Chondrocyte (in vitro differentiated cells): ENCODE data around the gene MAPRE3. TPM values are rescaled to one million over a fixed set of nuclear protein-coding genes. Genes with fewer than 3 reads are reported as not detected.
"Not testable (repeated sequence)": the region's sequence is repeated elsewhere in the genome, so short reads cannot be mapped to it uniquely, and the experiment has no call there.

ENCODE experiments used
- DNase-seq: peaks from one replicate; pipeline ENCODE4 v3.0.0; 2021; ENCODE audit warnings: mixed read lengths, low spot score
- H3K27ac Mint-ChIP-seq: one replicate; pipeline ENCODE4 v1.8.0; 2021; ENCODE audit warnings: mild to moderate bottlenecking, moderate library complexity, mixed read lengths; ENCODE audit not compliant: unreplicated experiment
- H3K27me3 Mint-ChIP-seq: 2 replicates; pipeline ENCODE4 v1.8.0; 2021; ENCODE audit warnings: low read depth, mixed read lengths
- H3K36me3 Mint-ChIP-seq: 2 replicates; pipeline ENCODE4 v1.8.0; 2021; ENCODE audit warnings: low read depth, mixed read lengths
- H3K4me1 Mint-ChIP-seq: 2 replicates; pipeline ENCODE4 v1.8.0; 2021; ENCODE audit warnings: low read depth, mild to moderate bottlenecking, mixed read lengths
- H3K4me3 Mint-ChIP-seq: one replicate; pipeline ENCODE4 v1.8.0; 2021; ENCODE audit warnings: mild to moderate bottlenecking, moderate library complexity, mixed read lengths; ENCODE audit not compliant: unreplicated experiment
- H3K9me3 Mint-ChIP-seq: 2 replicates; pipeline ENCODE4 v1.8.0; 2021; ENCODE audit warnings: low read depth, mixed read lengths
- CTCF ChIP-seq: fragments of 200-600 bp; sonication (generic); IDR thresholded peaks from 2 replicates; pipeline ENCODE4 v1.5.0; 2021; ENCODE audit warnings: antibody characterized with exemption, mild to moderate bottlenecking, moderate library complexity
- long read RNA-seq: library from polyadenylated mRNA; stranded (forward); transcript quantifications from one replicate; pipeline ENCODE4 v2.0.0, GENCODE V29; 2021
- total RNA-seq: library from RNA; stranded (reverse); gene quantifications from 3 replicates; pipeline ENCODE4 v1.2.1, GENCODE V29; 2021

The MAPRE3 gene
- 12.0 to 16.9 TPM (median 12.3 TPM) in 3 replicates for total RNA-seq
- long read RNA-seq, transcript MAPRE3-201 (7 exons, 1,892 nt): major isoform, 14 of 16 reads
- long read RNA-seq, partial matches to known transcripts: 0 of 16 reads
- long read RNA-seq, other reads (novel, unspliced or antisense): 0 of 16 reads

DNA sequence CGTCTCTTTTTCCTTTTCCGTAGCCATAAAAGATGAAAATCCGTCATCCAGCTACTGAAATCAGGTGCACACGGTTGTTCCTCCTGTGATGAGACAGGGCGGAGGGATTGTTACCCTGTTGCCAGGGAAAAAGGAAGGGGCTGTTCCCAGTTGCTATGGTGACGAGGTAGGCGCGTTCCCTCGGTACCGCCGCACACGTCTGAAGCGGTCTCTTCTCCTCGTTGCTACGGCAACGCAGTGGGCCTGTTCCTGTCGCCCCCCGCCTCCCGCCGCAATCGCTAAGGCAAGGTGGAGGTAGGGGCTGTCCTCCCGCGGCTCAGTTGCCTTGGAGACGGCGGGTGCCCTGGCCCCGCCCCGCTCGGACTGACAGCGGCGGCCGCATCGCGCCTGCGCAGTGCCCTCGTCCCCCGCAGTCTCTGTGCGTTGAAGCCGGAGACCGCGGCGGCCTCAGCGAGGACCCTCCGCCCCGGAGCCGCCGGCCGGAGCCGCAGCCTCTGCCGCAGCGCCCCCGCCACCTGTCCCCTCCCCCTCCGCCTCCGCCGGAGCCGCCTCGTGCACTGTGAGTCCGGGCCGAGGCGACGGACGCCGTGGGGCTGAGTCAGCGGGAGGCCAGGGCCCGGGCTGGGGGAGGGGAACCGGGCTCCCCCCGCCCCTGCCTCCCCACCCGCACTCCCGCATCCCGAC, at the start of gene MAPRE3:
MAPRE3 (plus strand) TSS at position 394 of the 684 bp plus-strand sequence. CDS start 51,582 bp downstream, outside the sequence.
- Mint-ChIP-seq H3K4me1 (peaks cover 19% of the 10 kb centered on the region), H3K27ac (peak within 1 kb of the TSS; percentile 70), H3K9me3 (no peaks in the 10 kb centered on the region), H3K27me3 (peaks cover 18% of the 10 kb centered on the region), H3K4me3 (peak within 1 kb of the TSS; percentile 81), H3K36me3 (no peaks in the 10 kb centered on the region)
- DNase-seq: no peak
- TF ChIP-seq CTCF: no peak

- no peaks in the 10 kb centered on the region for H3K27me3 Mint-ChIP-seq
- no peak for TF ChIP-seq CTCF
- H3K36me3 Mint-ChIP-seq: no peaks in the 10 kb centered on the region
- H3K4me1 Mint-ChIP-seq: peaks cover 22% of the 10 kb centered on the region
- H3K27ac Mint-ChIP-seq: no peak overlapping the region
- no peak for DNase-seq
- H3K4me3 Mint-ChIP-seq: no peak overlapping the region
- H3K9me3 Mint-ChIP-seq: no peaks in the 10 kb centered on the region
Measured at GRCh38 chr2:26921323-26921722, 49.1 kb upstream of the MAPRE3 start.

DNA sequence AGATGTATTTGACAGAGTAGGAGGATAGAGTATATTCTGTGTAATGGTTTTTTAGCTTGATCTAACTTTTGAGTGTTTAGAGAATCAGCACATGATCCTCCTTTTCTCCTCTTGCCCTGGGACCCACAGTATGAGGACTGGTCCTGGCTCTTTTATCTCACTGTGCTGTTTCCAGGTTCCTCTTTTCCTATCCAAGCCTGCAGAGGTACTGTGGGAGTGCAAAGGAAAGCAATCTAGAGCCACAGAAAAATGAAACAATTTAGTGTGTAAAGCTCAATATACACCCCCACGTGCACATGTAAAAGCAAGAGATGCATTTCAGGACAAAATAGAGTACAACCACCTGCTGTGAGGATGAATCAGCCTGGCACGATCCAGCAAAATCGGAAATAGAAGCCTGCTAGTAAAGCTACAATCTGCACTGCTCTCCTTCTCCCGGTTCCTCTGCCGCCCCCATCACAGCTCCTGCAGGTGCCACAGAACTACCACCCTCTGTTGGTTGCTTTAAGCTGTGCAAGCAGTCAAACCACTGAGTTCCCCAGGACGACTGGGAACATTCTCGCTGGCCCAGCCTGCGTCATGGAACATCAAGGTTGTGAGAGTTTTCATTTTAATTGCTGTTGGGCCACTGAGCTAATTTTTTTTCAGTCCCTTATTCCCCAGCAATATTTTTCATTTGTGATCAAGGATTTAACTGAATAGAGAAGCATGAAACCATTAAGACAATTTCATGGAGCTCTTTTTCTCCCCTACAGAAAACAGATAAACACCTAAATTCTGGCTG, 47.8 kb upstream of the MAPRE3 start:
- H3K27me3 Mint-ChIP-seq: no peaks in the 10 kb centered on the region
- H3K4me3 Mint-ChIP-seq: no peak overlapping the region
- TF ChIP-seq CTCF: peak; percentile 80
- no peak for DNase-seq
- no peak overlapping the region for H3K27ac Mint-ChIP-seq
- H3K36me3 Mint-ChIP-seq: no peaks in the 10 kb centered on the region
- H3K4me1 Mint-ChIP-seq: peaks cover 24% of the 10 kb centered on the region
- no peaks in the 10 kb centered on the region for H3K9me3 Mint-ChIP-seq

DNA sequence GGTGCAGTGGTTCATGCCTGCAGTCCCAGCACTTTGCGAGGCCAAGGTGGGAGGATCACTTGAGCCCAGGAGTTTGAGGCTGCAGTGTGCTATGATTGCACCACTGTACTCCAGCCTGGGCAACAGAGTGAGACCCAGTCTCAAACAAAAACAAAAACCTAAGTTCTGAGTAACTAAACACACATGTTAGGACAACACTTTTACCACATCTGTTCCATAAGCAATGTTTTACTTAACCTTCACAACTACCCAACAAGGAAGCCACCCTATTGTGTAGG, 47.3 kb upstream of the MAPRE3 start:
- H3K9me3 Mint-ChIP-seq, H3K36me3 Mint-ChIP-seq, H3K27me3 Mint-ChIP-seq, H3K4me3 Mint-ChIP-seq, DNase-seq, H3K27ac Mint-ChIP-seq: not testable (repeated sequence)
- H3K4me1 Mint-ChIP-seq: peaks cover 24% of the 10 kb centered on the region

DNA sequence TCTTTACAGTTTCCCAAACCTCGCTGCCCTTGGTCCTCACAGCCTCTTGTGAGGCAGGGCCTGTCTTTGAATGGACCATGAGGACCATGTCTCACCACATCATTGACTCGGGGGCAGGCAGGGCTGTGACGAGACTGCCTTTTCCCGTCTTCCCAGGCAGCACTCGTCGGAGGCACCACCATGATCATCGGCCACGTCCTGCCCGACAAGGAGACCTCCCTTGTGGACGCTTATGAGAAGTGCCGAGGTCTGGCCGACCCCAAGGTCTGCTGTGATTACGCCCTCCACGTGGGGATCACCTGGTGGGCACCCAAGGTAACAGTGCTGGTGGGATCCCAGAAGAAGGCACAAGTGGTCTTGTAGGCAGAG, 45.7 kb upstream of the MAPRE3 start:
- no peak for DNase-seq
- no peaks in the 10 kb centered on the region for H3K9me3 Mint-ChIP-seq
- peaks cover 2% of the 10 kb centered on the region for H3K27me3 Mint-ChIP-seq
- H3K27ac Mint-ChIP-seq: no peak overlapping the region
- no peaks in the 10 kb centered on the region for H3K36me3 Mint-ChIP-seq
- H3K4me3 Mint-ChIP-seq: no peak overlapping the region
- no peak for TF ChIP-seq CTCF
- H3K4me1 Mint-ChIP-seq: peaks cover 24% of the 10 kb centered on the region
